Gastroesophageal sphincter (tissue), 4 donors: ENCODE results near the gene ARHGAP25. TPM values are rescaled to one million over a fixed set of nuclear protein-coding genes. Genes with fewer than 3 reads are reported as not detected.
A peak's percentile ranks its signal among the peaks of the same experiment; 100 is the strongest.

Experiments used
- ATAC-seq: fragments of 150-250 bp; one replicate; pipeline ENCODE4 v1.9.1; 2016; ENCODE audit warnings: mild to moderate bottlenecking, moderate library complexity
- H3K27ac ChIP-seq, 4 donors: fragments of 200-600 bp; sonication (generic) in 3 of 4; 1 replicate in 3 of 4; 2 replicates in 1 of 4; pipeline ENCODE4 v1.5.1; 2016 to 2019
- H3K27me3 ChIP-seq: fragments of 200-600 bp; sonication (generic); one replicate; pipeline ENCODE4 v1.5.1; 2019
- H3K36me3 ChIP-seq, 2 donors: fragments of 200-600 bp; sonication (generic); one replicate each; pipeline ENCODE4 v1.5.1; 2019; ENCODE audit warnings: control low read depth in 1 of 2
- H3K4me1 ChIP-seq, 3 donors: fragments of 200-600 bp; sonication (generic); 1 replicate in 2 of 3; 2 replicates in 1 of 3; pipeline ENCODE4 v1.5.1; 2016 to 2019; ENCODE audit warnings: control low read depth in 2 of 3
- H3K4me3 ChIP-seq, 2 donors: fragments of 200-600 bp; sonication (generic); one replicate each; pipeline ENCODE4 v1.5.1; 2019; ENCODE audit warnings: mild to moderate bottlenecking in 1 of 2, moderate library complexity in 1 of 2
- H3K9me3 ChIP-seq, 3 donors: fragments of 200-600 bp; sonication (generic); one replicate each; pipeline ENCODE4 v1.5.1; 2017 to 2019; ENCODE audit warnings: control low read depth in 2 of 3
- CTCF ChIP-seq, 4 experiments: fragments of 200-600 bp in 2 of 4; fragments of 450-650 bp in 2 of 4; sonication (generic) in 1 of 4; IDR thresholded peaks; one replicate each; pipeline ENCODE4 v1.5.1; 2017 to 2019; ENCODE audit warnings: antibody characterized with exemption in 4 of 4, mild to moderate bottlenecking in 2 of 4, moderate library complexity in 2 of 4
- EP300 ChIP-seq: sonication (generic); formaldehyde crosslinking; IDR thresholded peaks from one replicate; pipeline ENCODE4 v1.6.1; 2017; ENCODE audit warnings: antibody characterized with exemption, mild to moderate bottlenecking
- POLR2A ChIP-seq, 2 donors: fragments of 450-650 bp; IDR thresholded peaks; one replicate each; pipeline ENCODE4 v1.6.1; 2017; ENCODE audit warnings: antibody characterized with exemption in 2 of 2, mild to moderate bottlenecking in 2 of 2, moderate library complexity in 1 of 2
- POLR2AphosphoS5 ChIP-seq: sonication (generic); formaldehyde crosslinking; IDR thresholded peaks from one replicate; pipeline ENCODE4 v1.6.1; 2017; ENCODE audit warnings: antibody characterized with exemption
- WGBS, 2 donors: methylation state at CpG; one replicate each; pipeline ENCODE4 v1.1.5; 2018; ENCODE audit warnings: low coverage in 1 of 2; 5-methylcytosine and 5-hydroxymethylcytosine counted together
- total RNA-seq, 4 donors: library from RNA; depleted of rRNA; stranded (reverse); fragments of >200 nt; gene quantifications; one replicate each; pipeline ENCODE4 v1.1.0, GENCODE V29; 2016

ARHGAP25 gene
- total RNA-seq, 4 donors from 2014 or later = 2.2 to 7.3 (median 4.4) TPM

GRCh38 chr2:68767996-68768395 is 33.4 kb downstream of the ARHGAP25 start:
- Histone ChIP-seq H3K27me3 (no peaks in the 10 kb centered on the region), H3K4me3 (no peak overlapping the region), H3K36me3 (no peaks in the 10 kb centered on the region), H3K9me3 (no peaks in the 10 kb centered on the region), H3K27ac (no peak overlapping the region), H3K4me1 (peaks cover 0 to 38% (median 3%) of the 10 kb centered on the region in 3 donors)
- ATAC-seq = no peak
- no peak for TF ChIP-seq CTCF (IDR thresholded peaks at IDR 0.05)
- WGBS, 2 donors = 92 to 100% methylated on average over 4 of the region's 4 CpGs

- H3K4me1 ChIP-seq = peaks cover 0 to 38% (median 3%) of the 10 kb centered on the region in 3 donors
- no peaks in the 10 kb centered on the region for H3K27me3 ChIP-seq
- no peaks in the 10 kb centered on the region for H3K36me3 ChIP-seq
- no peak overlapping the region for H3K4me3 ChIP-seq
- 83 to 93% methylated on average over 1 to 3 of the region's 3 CpGs for WGBS, 2 donors
- no peak overlapping the region for H3K27ac ChIP-seq
- TF ChIP-seq POLR2AphosphoS5 (no peak), CTCF (IDR thresholded peaks at IDR 0.05) (no peak), POLR2A (IDR thresholded peaks at IDR 0.05) (no peak), EP300 (no peak)
- no peak for ATAC-seq
- H3K9me3 ChIP-seq = no peaks in the 10 kb centered on the region
Observed at GRCh38 chr2:68768461-68768860, 33.9 kb downstream of the ARHGAP25 start.

- no peak overlapping the region for H3K4me3 ChIP-seq
- H3K36me3 ChIP-seq = no peaks in the 10 kb centered on the region
- TF ChIP-seq POLR2A (IDR thresholded peaks at IDR 0.05) (no peak), CTCF (IDR thresholded peaks at IDR 0.05) (no peak), POLR2AphosphoS5 (no peak), EP300 (no peak)
- H3K9me3 ChIP-seq = no peaks in the 10 kb centered on the region
- no peak overlapping the region for H3K27ac ChIP-seq
- no peak for ATAC-seq
- H3K4me1 ChIP-seq = peaks cover 0 to 38% (median 3%) of the 10 kb centered on the region in 3 donors
- H3K27me3 ChIP-seq = no peaks in the 10 kb centered on the region
Observed at GRCh38 chr2:68768951-68769350, 34.3 kb downstream of the ARHGAP25 start.

- peak overlapping the region in 2 of 4 donors; percentile 46 to 47 for H3K27ac ChIP-seq
- WGBS, 2 donors = 79 to 87% methylated on average over 5 to 6 of the region's 6 CpGs
- H3K4me3 ChIP-seq = no peak overlapping the region
- TF ChIP-seq POLR2AphosphoS5 (no peak), POLR2A (IDR thresholded peaks at IDR 0.05) (no peak)
- no peaks in the 10 kb centered on the region for H3K9me3 ChIP-seq
- ATAC-seq = no peak
- no peaks in the 10 kb centered on the region for H3K36me3 ChIP-seq
- H3K4me1 ChIP-seq = peaks cover 0 to 31% (median 3%) of the 10 kb centered on the region in 3 donors
- H3K27me3 ChIP-seq = no peaks in the 10 kb centered on the region
Observed at GRCh38 chr2:68769586-68770270, 35.1 kb downstream of the ARHGAP25 start.

GRCh38 chr2:68770271-68771111 is 35.9 kb downstream of the ARHGAP25 start:
- no peaks in the 10 kb centered on the region for H3K36me3 ChIP-seq
- H3K4me3 ChIP-seq = no peak overlapping the region
- no peaks in the 10 kb centered on the region for H3K27me3 ChIP-seq
- no peaks in the 10 kb centered on the region for H3K9me3 ChIP-seq
- no peak for TF ChIP-seq CTCF (IDR thresholded peaks at IDR 0.05)
- TF ChIP-seq POLR2AphosphoS5 = no peak
- no peak for TF ChIP-seq POLR2A (IDR thresholded peaks at IDR 0.05)
- TF ChIP-seq EP300 = no peak
- peaks cover 0 to 25% (median 3%) of the 10 kb centered on the region in 3 donors for H3K4me1 ChIP-seq
- H3K27ac ChIP-seq = peak overlapping the region in 3 of 4 donors; percentile 46 to 66 (median 47)
- no peak for ATAC-seq
- 81 to 82% methylated on average over 5 to 6 of the region's 6 CpGs for WGBS, 2 donors
